Hepatocyte (in vitro differentiated cells): Measurements from ENCODE around the gene HJURP. TPM values are rescaled to one million over a fixed set of nuclear protein-coding genes. Genes with fewer than 3 reads are reported as not detected.

Source experiments
- DNase-seq: peaks from one replicate; pipeline ENCODE4 v3.0.0-alpha.2; 2016; ENCODE audit warnings: low spot score
- H2AFZ ChIP-seq: fragments of 200-600 bp; sonication (generic); 2 replicates; pipeline ENCODE4 v1.6.0; 2016; ENCODE audit warnings: antibody characterized with exemption, mild to moderate bottlenecking
- H3K27ac ChIP-seq: fragments of 200-600 bp; sonication (generic); 2 replicates; pipeline ENCODE4 v1.5.1; 2016; ENCODE audit warnings: mild to moderate bottlenecking
- H3K27me3 ChIP-seq: fragments of 200-600 bp; sonication (generic); 2 replicates; pipeline ENCODE4 v1.6.1; 2016
- H3K36me3 ChIP-seq: fragments of 200-600 bp; sonication (generic); replicated peaks from 2 replicates; pipeline ENCODE4 v1.5.1; 2016; ENCODE audit warnings: low read depth; ENCODE audit not compliant: insufficient read depth
- H3K4me1 ChIP-seq: fragments of 200-600 bp; sonication (generic); 2 replicates; pipeline ENCODE4 v1.5.1; 2016; ENCODE audit warnings: mild to moderate bottlenecking, moderate library complexity; ENCODE audit not compliant: insufficient read depth
- H3K4me2 ChIP-seq: fragments of 200-600 bp; sonication (generic); 2 replicates; pipeline ENCODE4 v1.6.0; 2016
- H3K4me3 ChIP-seq: fragments of 200-600 bp; sonication (generic); 2 replicates; pipeline ENCODE4 v1.5.1; 2016; ENCODE audit warnings: mild to moderate bottlenecking
- H3K79me2 ChIP-seq: fragments of 200-600 bp; sonication (generic); 2 replicates; pipeline ENCODE4 v1.6.0; 2017; ENCODE audit warnings: mild to moderate bottlenecking
- H3K9me2 ChIP-seq: fragments of 200-600 bp; sonication (generic); replicated peaks from 2 replicates; pipeline ENCODE4 v1.6.0; 2017; ENCODE audit warnings: mild to moderate bottlenecking; ENCODE audit not compliant: insufficient read depth
- H3K9me3 ChIP-seq: fragments of 200-600 bp; sonication (generic); 2 replicates; pipeline ENCODE4 v1.5.1; 2016; ENCODE audit warnings: low read depth, mild to moderate bottlenecking
- H4K20me1 ChIP-seq: fragments of 200-600 bp; sonication (generic); 2 replicates; pipeline ENCODE4 v1.6.0; 2016; ENCODE audit warnings: mild to moderate bottlenecking; ENCODE audit not compliant: insufficient read depth, poor library complexity, severe bottlenecking
- CTCF ChIP-seq: fragments of 200-600 bp; sonication (generic); IDR thresholded peaks from 2 replicates; pipeline ENCODE4 v1.5.1; 2016; ENCODE audit warnings: antibody characterized with exemption, mild to moderate bottlenecking; ENCODE audit not compliant: poor library complexity
- EZH2 ChIP-seq: fragments of 200-600 bp; sonication (generic); IDR thresholded peaks from 2 replicates; pipeline ENCODE4 v1.6.1; 2016; ENCODE audit warnings: antibody characterized with exemption, mild to moderate bottlenecking, borderline replicate concordance
- EZH2phosphoT487 ChIP-seq: fragments of 200-600 bp; sonication (generic); IDR thresholded peaks from one replicate; pipeline ENCODE4 v1.6.1; 2018; ENCODE audit warnings: antibody characterized with exemption, mild to moderate bottlenecking, low read depth, moderate library complexity; ENCODE audit not compliant: unreplicated experiment, severe bottlenecking
- WGBS: methylation state at CpG from one replicate; pipeline ENCODE4 v1.1.6; 2016; ENCODE audit warnings: low lambda C conversion rate; ENCODE audit errors: missing lambda C conversion rate; 5-methylcytosine and 5-hydroxymethylcytosine counted together
- polyA plus RNA-seq: library from polyadenylated mRNA; unstranded; fragments of >200 nt; fragmentation: Nextera tagmentation; extraction: Ambion mirVana; gene quantifications from 2 replicates; pipeline ENCODE4 v1.2.1, GENCODE V29; 2016
- total RNA-seq: library from RNA; depleted of rRNA; stranded (reverse); fragments of >200 nt; gene quantifications from 2 replicates; pipeline ENCODE4 v1.2.3, GENCODE V29; 2014

Gene HJURP
- total and polyA plus RNA-seq, 2 experiments from 2014 or later: 2.7 to 5.0 TPM

- 77% methylated on average over 9 of the region's 9 CpGs for WGBS
- no peaks in the 10 kb centered on the region for H3K27me3 ChIP-seq
- H4K20me1 ChIP-seq: no peaks in the 10 kb centered on the region
- TF ChIP-seq EZH2 (no peak), EZH2phosphoT487 (no peak), CTCF (no peak)
- H3K79me2 ChIP-seq: no peaks in the 10 kb centered on the region
- H3K4me3 ChIP-seq: no peak overlapping the region
- no peak overlapping the region for H2AFZ ChIP-seq
- no peaks in the 10 kb centered on the region for H3K4me1 ChIP-seq
- no peaks in the 10 kb centered on the region for H3K9me3 ChIP-seq
- no peaks in the 10 kb centered on the region for H3K9me2 ChIP-seq
- no peak overlapping the region for H3K27ac ChIP-seq
- H3K36me3 ChIP-seq: no peaks in the 10 kb centered on the region
- H3K4me2 ChIP-seq: no peak overlapping the region
- no peak for DNase-seq
These were observed 52.8 kb downstream of the HJURP start for GRCh38 chr2:233801357-233802131.

- H2AFZ ChIP-seq: no peak overlapping the region
- H3K9me3 ChIP-seq: no peaks in the 10 kb centered on the region
- no peak overlapping the region for H3K4me2 ChIP-seq
- H3K4me3 ChIP-seq: no peak overlapping the region
- no peaks in the 10 kb centered on the region for H3K36me3 ChIP-seq
- no peaks in the 10 kb centered on the region for H3K79me2 ChIP-seq
- H3K9me2 ChIP-seq: no peaks in the 10 kb centered on the region
- DNase-seq: no peak
- H3K27me3 ChIP-seq: no peaks in the 10 kb centered on the region
- WGBS: 81% methylated on average over 7 of the region's 7 CpGs
- no peaks in the 10 kb centered on the region for H4K20me1 ChIP-seq
- TF ChIP-seq EZH2phosphoT487 (no peak), CTCF (no peak), EZH2 (no peak)
- no peaks in the 10 kb centered on the region for H3K4me1 ChIP-seq
- H3K27ac ChIP-seq: no peak overlapping the region
These were observed 54.1 kb downstream of the HJURP start for GRCh38 chr2:233800208-233800607.

- no peaks in the 10 kb centered on the region for H4K20me1 ChIP-seq
- H3K4me1 ChIP-seq: no peaks in the 10 kb centered on the region
- no peak for TF ChIP-seq EZH2
- TF ChIP-seq EZH2phosphoT487: no peak
- no peak for TF ChIP-seq CTCF
- no peaks in the 10 kb centered on the region for H3K36me3 ChIP-seq
- no peak overlapping the region for H3K4me3 ChIP-seq
- no peak overlapping the region for H3K27ac ChIP-seq
- H3K4me2 ChIP-seq: no peak overlapping the region
- H3K9me2 ChIP-seq: no peaks in the 10 kb centered on the region
- H2AFZ ChIP-seq: no peak overlapping the region
- no peaks in the 10 kb centered on the region for H3K27me3 ChIP-seq
- DNase-seq: no peak
- H3K79me2 ChIP-seq: no peaks in the 10 kb centered on the region
- WGBS: 49% methylated on average over 5 of the region's 5 CpGs
- H3K9me3 ChIP-seq: no peaks in the 10 kb centered on the region
These were observed 54.6 kb downstream of the HJURP start for GRCh38 chr2:233799716-233800115.
